Measurements from ENCODE around the gene RRP36. TPM values are rescaled to one million over a fixed set of nuclear protein-coding genes. Genes with fewer than 3 reads are reported as not detected.
A peak's percentile ranks its signal among the peaks of the same experiment; 100 is the strongest.

Gene RRP36
- total and polyA plus RNA-seq, 9 of the 15 experiments (the other 6 are each of a cell fraction or from before 2014, with no cell fraction given): 27.6 to 150 (median 114) TPM

DNA sequence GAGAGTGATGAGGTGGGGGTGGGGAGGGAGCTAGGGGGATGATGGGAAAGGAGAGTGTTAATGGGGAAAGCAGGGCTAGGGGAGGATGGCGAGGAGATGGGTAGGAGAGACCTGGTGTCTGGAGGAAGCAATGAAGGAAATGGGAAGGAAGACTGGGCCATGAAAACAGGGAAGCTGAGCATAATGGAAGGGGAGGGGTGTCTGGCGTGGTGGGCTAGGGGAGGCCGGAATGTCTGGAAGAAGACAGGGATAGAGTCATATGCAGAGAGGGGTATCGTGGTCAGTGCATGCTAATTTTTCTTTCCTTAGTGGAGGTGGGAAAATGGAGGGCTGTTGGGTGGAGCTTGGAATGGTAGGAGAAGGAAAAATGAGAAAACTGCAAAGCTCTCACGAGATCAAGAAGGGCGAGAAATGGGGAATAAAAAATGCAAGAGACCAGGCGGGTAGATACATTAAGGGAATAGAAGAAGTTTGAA lies 7.0 kb upstream of the RRP36 start (continued):
- TF ChIP-seq HDGF (IDR thresholded peaks at IDR 0.05) (no peak), KHSRP (IDR thresholded peaks at IDR 0.05) (no peak), STAG1 (CRISPR knock-in tag; IDR thresholded peaks at IDR 0.05; ENCODE audit: borderline replicate concordance) (no peak), KLF6 (CRISPR knock-in tag; IDR thresholded peaks at IDR 0.05; ENCODE audit: borderline replicate concordance) (no peak), TAL1 (IDR thresholded peaks at IDR 0.05) (no peak), NFIC (IDR thresholded peaks at IDR 0.05) (peak; percentile 45; the same call in 1 of the 2 replicates), E2F3 (CRISPR knock-in tag; IDR thresholded peaks at IDR 0.05) (no peak)
- TF ChIP-seq, protein P1, sequence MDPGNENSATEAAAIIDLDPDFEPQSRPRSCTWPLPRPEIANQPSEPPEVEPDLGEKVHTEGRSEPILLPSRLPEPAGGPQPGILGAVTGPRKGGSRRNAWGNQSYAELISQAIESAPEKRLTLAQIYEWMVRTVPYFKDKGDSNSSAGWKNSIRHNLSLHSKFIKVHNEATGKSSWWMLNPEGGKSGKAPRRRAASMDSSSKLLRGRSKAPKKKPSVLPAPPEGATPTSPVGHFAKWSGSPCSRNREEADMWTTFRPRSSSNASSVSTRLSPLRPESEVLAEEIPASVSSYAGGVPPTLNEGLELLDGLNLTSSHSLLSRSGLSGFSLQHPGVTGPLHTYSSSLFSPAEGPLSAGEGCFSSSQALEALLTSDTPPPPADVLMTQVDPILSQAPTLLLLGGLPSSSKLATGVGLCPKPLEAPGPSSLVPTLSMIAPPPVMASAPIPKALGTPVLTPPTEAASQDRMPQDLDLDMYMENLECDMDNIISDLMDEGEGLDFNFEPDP (CRISPR knock-in tag; IDR thresholded peaks at IDR 0.05): no peak

DNA sequence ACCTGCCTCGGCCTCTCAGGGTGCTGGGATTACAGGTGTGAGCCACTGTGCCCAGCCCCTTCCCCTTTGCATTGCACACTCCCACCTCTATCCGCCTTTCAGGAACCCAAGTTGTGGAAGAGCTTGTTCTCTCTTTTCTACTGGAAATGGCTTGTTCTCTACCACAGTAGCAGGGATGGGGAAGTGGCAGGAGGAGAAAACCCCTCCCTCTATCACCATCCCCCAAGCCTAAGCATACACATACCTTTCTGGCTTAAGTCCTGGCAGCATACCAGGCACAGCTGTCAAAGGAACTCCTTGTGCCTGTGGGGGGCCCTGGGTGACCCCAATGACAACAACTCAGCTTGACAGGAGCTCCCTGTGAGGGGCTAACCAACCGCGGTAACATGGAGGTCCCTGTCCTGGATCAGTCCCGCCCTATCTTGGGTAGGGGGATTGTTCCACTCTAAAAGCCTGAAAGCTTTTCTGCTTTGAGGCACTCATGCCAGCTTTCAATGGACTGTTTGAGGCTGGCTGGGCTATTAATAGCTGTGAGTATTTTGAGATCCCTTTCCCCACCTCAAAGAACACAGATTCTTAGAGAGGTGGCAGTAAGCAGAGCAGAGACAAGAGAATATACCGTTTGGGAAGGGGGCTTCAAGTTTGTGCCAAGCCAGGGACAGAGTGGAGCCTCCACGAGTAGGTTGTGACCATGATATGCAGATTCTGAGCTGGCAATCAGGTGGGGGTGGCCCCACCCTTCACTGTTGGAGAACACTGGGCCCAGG lies 5.1 kb upstream of the RRP36 start:
- BruUV-seq (replicated peaks): no TSS peak
- H3K9me3 ChIP-seq (replicated peaks; ENCODE audit: control insufficient read depth, insufficient read depth, low read depth, low read length): no peaks in the 10 kb centered on the region
- TF ChIP-seq, protein P2, sequence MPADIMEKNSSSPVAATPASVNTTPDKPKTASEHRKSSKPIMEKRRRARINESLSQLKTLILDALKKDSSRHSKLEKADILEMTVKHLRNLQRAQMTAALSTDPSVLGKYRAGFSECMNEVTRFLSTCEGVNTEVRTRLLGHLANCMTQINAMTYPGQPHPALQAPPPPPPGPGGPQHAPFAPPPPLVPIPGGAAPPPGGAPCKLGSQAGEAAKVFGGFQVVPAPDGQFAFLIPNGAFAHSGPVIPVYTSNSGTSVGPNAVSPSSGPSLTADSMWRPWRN (IDR thresholded peaks at IDR 0.05; ENCODE audit: low read depth): no peak
- TF ChIP-seq COPS2 (conservative IDR thresholded peaks at IDR 0.05) (no peak), THRAP3 (IDR thresholded peaks at IDR 0.05; ENCODE audit: borderline replicate concordance) (no peak), SPI1 (IDR thresholded peaks at IDR 0.05; ENCODE audit: borderline replicate concordance, low read depth, low read length) (peak; percentile 17; the same call in 1 of the 2 replicates)
- TF ChIP-seq, protein P3, sequence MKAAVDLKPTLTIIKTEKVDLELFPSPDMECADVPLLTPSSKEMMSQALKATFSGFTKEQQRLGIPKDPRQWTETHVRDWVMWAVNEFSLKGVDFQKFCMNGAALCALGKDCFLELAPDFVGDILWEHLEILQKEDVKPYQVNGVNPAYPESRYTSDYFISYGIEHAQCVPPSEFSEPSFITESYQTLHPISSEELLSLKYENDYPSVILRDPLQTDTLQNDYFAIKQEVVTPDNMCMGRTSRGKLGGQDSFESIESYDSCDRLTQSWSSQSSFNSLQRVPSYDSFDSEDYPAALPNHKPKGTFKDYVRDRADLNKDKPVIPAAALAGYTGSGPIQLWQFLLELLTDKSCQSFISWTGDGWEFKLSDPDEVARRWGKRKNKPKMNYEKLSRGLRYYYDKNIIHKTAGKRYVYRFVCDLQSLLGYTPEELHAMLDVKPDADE (conservative IDR thresholded peaks at IDR 0.05; ENCODE audit: control insufficient read depth, low read depth, low read length): no peak
- TF ChIP-seq, protein P4, sequence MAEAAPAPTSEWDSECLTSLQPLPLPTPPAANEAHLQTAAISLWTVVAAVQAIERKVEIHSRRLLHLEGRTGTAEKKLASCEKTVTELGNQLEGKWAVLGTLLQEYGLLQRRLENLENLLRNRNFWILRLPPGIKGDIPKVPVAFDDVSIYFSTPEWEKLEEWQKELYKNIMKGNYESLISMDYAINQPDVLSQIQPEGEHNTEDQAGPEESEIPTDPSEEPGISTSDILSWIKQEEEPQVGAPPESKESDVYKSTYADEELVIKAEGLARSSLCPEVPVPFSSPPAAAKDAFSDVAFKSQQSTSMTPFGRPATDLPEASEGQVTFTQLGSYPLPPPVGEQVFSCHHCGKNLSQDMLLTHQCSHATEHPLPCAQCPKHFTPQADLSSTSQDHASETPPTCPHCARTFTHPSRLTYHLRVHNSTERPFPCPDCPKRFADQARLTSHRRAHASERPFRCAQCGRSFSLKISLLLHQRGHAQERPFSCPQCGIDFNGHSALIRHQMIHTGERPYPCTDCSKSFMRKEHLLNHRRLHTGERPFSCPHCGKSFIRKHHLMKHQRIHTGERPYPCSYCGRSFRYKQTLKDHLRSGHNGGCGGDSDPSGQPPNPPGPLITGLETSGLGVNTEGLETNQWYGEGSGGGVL (CRISPR knock-in tag; IDR thresholded peaks at IDR 0.05): no peak
- ChIA-PET POLR2A (interaction anchor here (0.6 to 3.9 kb wide), 6 partner anchors 18 to 255 kb away, joined by 3 to 19 read pairs (median 3); no protein-coding TSS in a partner anchor), CTCF (ENCODE audit: low intra/inter-chr PET ratio) (no interaction called here)
- ATAC-seq (no peak), DNase-seq (ENCODE audit: extremely low read depth in 1 of 4, low spot score in 3 of 4) (no peak), FAIRE-seq (no peak)
- 81% methylated on average over 7 of the region's 7 CpGs for WGBS (ENCODE audit: insufficient coverage, low coverage, missing lambda C conversion rate)
- H3K9ac ChIP-seq (ENCODE audit: insufficient read depth in 1 of 2, low read depth in 2 of 2, low read length in 2 of 2): peak overlapping the region; percentile 1 to 82; a peak in 3 of 4 replicates
- peaks cover 67% of the 10 kb centered on the region for H3K36me3 ChIP-seq (ENCODE audit: control insufficient read depth, insufficient read depth, low read length)
- peak overlapping the region; percentile 20; the same call in 1 of the 3 replicates for H3K27ac ChIP-seq (ENCODE audit: extremely low read depth, low read depth, low read length)
- peak overlapping the region; percentile 0; the same call in 1 of the 2 replicates for H3K4me2 ChIP-seq (ENCODE audit: insufficient read depth, low read length)
- intact Hi-C loops (cut with micrococcal nuclease): no loop called here
- peaks cover 56% of the 10 kb centered on the region for H3K79me2 ChIP-seq (ENCODE audit: control insufficient read depth, insufficient read depth, low read length)
- in situ Hi-C loops (cut with MboI): no loop called here
- H4K20me1 ChIP-seq (replicated peaks; ENCODE audit: control insufficient read depth, insufficient read depth, low read length): peaks cover 4% of the 10 kb centered on the region; the same call in 1 of the 2 replicates
- H3K9me1 ChIP-seq (ENCODE audit: control insufficient read depth, insufficient read depth, low read length): no peaks in the 10 kb centered on the region
- H3K27me3 ChIP-seq (ENCODE audit: control insufficient read depth in 2 of 2, insufficient read depth in 2 of 2, low read length in 2 of 2): no peaks in the 10 kb centered on the region
- H2AFZ ChIP-seq (ENCODE audit: low read depth, low read length): no peak overlapping the region
- H3K4me1 ChIP-seq (replicated peaks in 1 of 2; ENCODE audit: control insufficient read depth in 2 of 2, insufficient read depth in 2 of 2, low read length in 2 of 2): peaks cover 42 to 53% of the 10 kb centered on the region in 2 experiments
- H3K4me3 ChIP-seq: no peak overlapping the region

Data from K562 (cell line).